K562 (cell line): ENCODE measurements around the gene MYO1E. TPM values are rescaled to one million over a fixed set of nuclear protein-coding genes. Genes with fewer than 3 reads are reported as not detected.

ENCODE experiments used
- CGGBP1 ChIP-seq: fragments of 250-450 bp; sonication (Bioruptor Pico); IDR thresholded peaks from 2 replicates; pipeline ENCODE4 v1.9.0; 2021; ENCODE audit warnings: mild to moderate bottlenecking
- CLOCK ChIP-seq: fragments of 250-450 bp; sonication (Bioruptor Pico); IDR thresholded peaks from 2 replicates; pipeline ENCODE4 v1.4.0; 2020; ENCODE audit warnings: mild to moderate bottlenecking, moderate library complexity, borderline replicate concordance
- EHMT2 ChIP-seq: fragments of 450-650 bp; IDR thresholded peaks from 2 replicates; pipeline ENCODE4 v1.6.1; 2018; ENCODE audit warnings: antibody characterized with exemption
- IRF2 ChIP-seq: sonication (generic); formaldehyde crosslinking; IDR thresholded peaks from 2 replicates; pipeline ENCODE4 v1.8.1; 2022; ENCODE audit warnings: mild to moderate bottlenecking, missing genetic modification reagents
- MXI1 ChIP-seq: IDR thresholded peaks from 2 replicates; pipeline ENCODE4 v1.6.1; 2011; ENCODE audit warnings: low read depth, mild to moderate bottlenecking, improper control_type of control experiment, low read length
- NELFE ChIP-seq: IDR thresholded peaks from 2 replicates; pipeline ENCODE4 v1.6.1; 2011; ENCODE audit warnings: mild to moderate bottlenecking; ENCODE audit not compliant: insufficient read depth, insufficient read length
- NFE2 ChIP-seq: IDR thresholded peaks from 2 replicates; pipeline ENCODE4 v1.6.1; 2014; ENCODE audit warnings: antibody characterized with exemption, low read depth
- SAFB2 ChIP-seq: fragments of 200-400 bp; formaldehyde crosslinking; IDR thresholded peaks from 2 replicates; pipeline ENCODE4 v1.6.1; 2018; ENCODE audit warnings: borderline replicate concordance, low read length, low read depth, moderate library complexity; ENCODE audit not compliant: severe bottlenecking
- SP2 ChIP-seq: IDR thresholded peaks from 2 replicates; pipeline ENCODE4 v1.6.1; 2011; ENCODE audit warnings: mild to moderate bottlenecking, low read depth, low read length, moderate library complexity; ENCODE audit not compliant: poor library complexity, severe bottlenecking; ENCODE audit errors: extremely low read depth
- ZBTB11 ChIP-seq, 3 experiments: fragments of 200-800 bp in 1 of 3; fragments of 250-450 bp in 1 of 3; fragments of 450-650 bp in 1 of 3; sonication (Bioruptor Pico) in 1 of 3; sonication (Bioruptor generic) in 1 of 3; formaldehyde crosslinking in 1 of 3; IDR thresholded peaks; 2 replicates each; pipeline versions ENCODE4 v1.6.1 to v1.8.0; 2016 to 2022; ENCODE audit warnings: mild to moderate bottlenecking in 2 of 3, missing genetic modification characterization in 2 of 3, missing compliant biosample characterization in 1 of 3, moderate library complexity in 1 of 3
- ZNF431 ChIP-seq: sonication (generic); formaldehyde crosslinking; IDR thresholded peaks from 2 replicates; pipeline ENCODE4 v1.8.0; 2022; ENCODE audit warnings: mild to moderate bottlenecking, missing genetic modification reagents
- polyA plus RNA-seq, 8 experiments: library from polyadenylated mRNA; depleted of rRNA in 4 of 8; stranded (reverse) in 5 of 8; unstranded in 3 of 8; fragments of >200 nt; fragmentation: Nextera tagmentation in 2 of 8; fragmentation: Illumina TruSeq in 1 of 8; extraction: Ambion mirVana in 2 of 8; extraction: Trizol in 1 of 8; gene quantifications; 2 replicates each; pipeline versions ENCODE4 v1.2.1 to v1.2.3, GENCODE V29; 2011 to 2014; ENCODE audit warnings: inconsistent platforms in 1 of 8, missing spikeins in 1 of 8
- total RNA-seq, 7 experiments: library from RNA; depleted of rRNA in 6 of 7; stranded (reverse); fragments of >200 nt in 6 of 7; fragmentation: Illumina TruSeq in 2 of 7; extraction: Trizol in 2 of 7; gene quantifications; 2 replicates each; pipeline versions ENCODE4 v1.2.1 to v1.2.3, GENCODE V29; 2011 to 2021; ENCODE audit warnings: low replicate concordance in 1 of 7

Gene MYO1E
- total and polyA plus RNA-seq, 9 of the 15 experiments (the other 6 are each of a cell fraction or from before 2014, with no cell fraction given) = under 0.01 to 0.44 (median 0.01) TPM; not detected in 6

- no peak for TF ChIP-seq CLOCK (CRISPR knock-in tag)
- no peak for TF ChIP-seq CGGBP1 (CRISPR knock-in tag)
- no peak for TF ChIP-seq SP2
- no peak for TF ChIP-seq MXI1
- no peak for TF ChIP-seq NFE2
- TF ChIP-seq SAFB2 = no peak
- TF ChIP-seq IRF2 (CRISPR knock-in tag) = no peak
- no peak for TF ChIP-seq NELFE
- peak; percentile 55; the same call in 1 of the 2 replicates for TF ChIP-seq EHMT2
- no peak for TF ChIP-seq ZNF431 (CRISPR knock-in tag)
- peak in 1 of 3 experiments; percentile 32; a peak in 1 of 6 replicates for TF ChIP-seq ZBTB11 (CRISPR knock-in tag; IDR thresholded peaks at IDR 0.05)
Measured at GRCh38 chr15:59104602-59104911, 268.1 kb downstream of the MYO1E start (continued).
